SK-N-SH treated with all-trans-retinoic acid at 6 μM for 48 hours (cell line): Measurements from ENCODE around the gene KRTAP9-4.

Experiments used
- ZNF565 ChIP-seq: fragments of 450-650 bp; formaldehyde crosslinking; conservative IDR thresholded peaks from 2 replicates; pipeline ENCODE4 v1.5.0; 2020; ENCODE audit warnings: low read depth, mild to moderate bottlenecking, moderate library complexity
- ZNF70 ChIP-seq: fragments of 450-650 bp; formaldehyde crosslinking; IDR thresholded peaks from 2 replicates; pipeline ENCODE4 v1.5.0; 2020; ENCODE audit warnings: mild to moderate bottlenecking, moderate library complexity
- TF ChIP-seq, protein P1 (sequence below): fragments of 250-450 bp; sonication (Bioruptor Pico); IDR thresholded peaks from 2 replicates; pipeline ENCODE4 v1.5.0; 2020; ENCODE audit warnings: mild to moderate bottlenecking, moderate library complexity

DNA sequence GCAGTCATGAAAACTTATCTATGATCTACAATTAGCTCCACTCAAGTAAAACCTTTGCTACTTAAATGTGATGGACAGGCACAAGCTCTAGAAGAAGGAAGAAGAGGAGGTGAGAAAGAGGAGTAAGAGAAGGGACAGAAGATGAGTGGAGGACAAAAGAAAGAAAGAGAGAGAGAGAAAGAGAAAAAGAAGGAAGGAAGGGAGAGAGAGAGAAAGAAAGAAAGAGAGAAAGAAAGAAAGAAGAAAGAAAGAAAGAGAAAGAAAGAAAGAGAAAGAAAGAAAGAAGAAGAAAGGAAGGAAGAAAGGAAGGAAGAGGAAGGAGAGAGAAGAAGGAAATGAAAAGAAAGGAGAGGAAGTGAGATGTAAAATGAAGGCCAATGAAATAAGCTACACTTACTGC lies 19.4 kb upstream of the KRTAP9-4 start:
- TF ChIP-seq, protein P1, sequence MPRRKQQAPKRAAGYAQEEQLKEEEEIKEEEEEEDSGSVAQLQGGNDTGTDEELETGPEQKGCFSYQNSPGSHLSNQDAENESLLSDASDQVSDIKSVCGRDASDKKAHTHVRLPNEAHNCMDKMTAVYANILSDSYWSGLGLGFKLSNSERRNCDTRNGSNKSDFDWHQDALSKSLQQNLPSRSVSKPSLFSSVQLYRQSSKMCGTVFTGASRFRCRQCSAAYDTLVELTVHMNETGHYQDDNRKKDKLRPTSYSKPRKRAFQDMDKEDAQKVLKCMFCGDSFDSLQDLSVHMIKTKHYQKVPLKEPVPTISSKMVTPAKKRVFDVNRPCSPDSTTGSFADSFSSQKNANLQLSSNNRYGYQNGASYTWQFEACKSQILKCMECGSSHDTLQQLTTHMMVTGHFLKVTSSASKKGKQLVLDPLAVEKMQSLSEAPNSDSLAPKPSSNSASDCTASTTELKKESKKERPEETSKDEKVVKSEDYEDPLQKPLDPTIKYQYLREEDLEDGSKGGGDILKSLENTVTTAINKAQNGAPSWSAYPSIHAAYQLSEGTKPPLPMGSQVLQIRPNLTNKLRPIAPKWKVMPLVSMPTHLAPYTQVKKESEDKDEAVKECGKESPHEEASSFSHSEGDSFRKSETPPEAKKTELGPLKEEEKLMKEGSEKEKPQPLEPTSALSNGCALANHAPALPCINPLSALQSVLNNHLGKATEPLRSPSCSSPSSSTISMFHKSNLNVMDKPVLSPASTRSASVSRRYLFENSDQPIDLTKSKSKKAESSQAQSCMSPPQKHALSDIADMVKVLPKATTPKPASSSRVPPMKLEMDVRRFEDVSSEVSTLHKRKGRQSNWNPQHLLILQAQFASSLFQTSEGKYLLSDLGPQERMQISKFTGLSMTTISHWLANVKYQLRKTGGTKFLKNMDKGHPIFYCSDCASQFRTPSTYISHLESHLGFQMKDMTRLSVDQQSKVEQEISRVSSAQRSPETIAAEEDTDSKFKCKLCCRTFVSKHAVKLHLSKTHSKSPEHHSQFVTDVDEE (CRISPR knock-in tag), result no peak
- no peak for TF ChIP-seq ZNF70
- no peak for TF ChIP-seq ZNF565
